Raji (cell line): Measurements from ENCODE around the gene KCMF1.

Experiments
- POLR2A ChIP-seq: IDR thresholded peaks from 2 replicates; pipeline ENCODE4 v1.6.1; 2011; ENCODE audit warnings: low read depth, low read length, control low read depth; ENCODE audit not compliant: insufficient read depth

The KCMF1 gene

GRCh38 chr2:85019121-85019520 lies 48.2 kb downstream of the KCMF1 start:
- TF ChIP-seq POLR2A = no peak

DNA sequence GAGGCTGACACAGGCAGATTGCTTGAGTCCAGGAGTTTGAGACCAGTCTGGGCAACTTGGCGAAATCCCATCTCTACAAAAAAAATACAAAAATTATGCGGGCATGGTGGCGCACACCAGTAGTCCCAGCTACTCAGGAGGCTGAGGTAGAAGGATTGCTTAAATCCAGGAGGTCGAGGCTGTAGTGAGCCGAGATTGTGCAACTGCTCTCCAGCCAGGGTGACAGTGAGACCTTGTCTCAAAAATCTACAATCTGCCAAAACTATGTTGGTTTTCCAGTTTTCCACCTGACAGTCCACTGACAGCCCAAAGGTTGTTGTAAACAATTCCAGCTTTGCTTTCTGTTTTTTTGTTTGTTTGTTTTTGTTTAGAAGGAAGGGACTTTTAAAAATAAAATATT lies 51.3 kb downstream of the KCMF1 start:
- TF ChIP-seq POLR2A = no peak

GRCh38 chr2:85024372-85025047 lies 53.5 kb downstream of the KCMF1 start:
- TF ChIP-seq POLR2A = no peak

DNA sequence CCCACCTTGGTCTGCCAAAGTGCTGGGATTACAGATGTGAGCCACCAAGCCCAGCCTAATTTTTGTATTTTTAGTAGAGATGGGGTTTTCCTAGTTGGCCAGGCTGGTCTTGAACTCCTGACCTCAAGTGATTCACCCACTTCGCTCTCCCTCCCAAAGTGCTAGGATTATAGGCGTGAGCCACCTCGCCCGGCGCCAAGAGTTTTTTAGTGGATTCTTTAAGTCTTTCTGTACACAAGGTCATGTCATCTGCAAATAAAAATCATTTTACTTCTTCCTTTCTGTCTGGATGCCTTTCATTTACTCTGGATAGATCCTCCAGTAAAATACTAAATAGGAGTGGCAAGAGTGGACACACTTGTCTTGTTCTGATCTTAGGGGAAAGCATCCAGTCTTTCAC lies 61.7 kb downstream of the KCMF1 start:
- TF ChIP-seq POLR2A = no peak

DNA sequence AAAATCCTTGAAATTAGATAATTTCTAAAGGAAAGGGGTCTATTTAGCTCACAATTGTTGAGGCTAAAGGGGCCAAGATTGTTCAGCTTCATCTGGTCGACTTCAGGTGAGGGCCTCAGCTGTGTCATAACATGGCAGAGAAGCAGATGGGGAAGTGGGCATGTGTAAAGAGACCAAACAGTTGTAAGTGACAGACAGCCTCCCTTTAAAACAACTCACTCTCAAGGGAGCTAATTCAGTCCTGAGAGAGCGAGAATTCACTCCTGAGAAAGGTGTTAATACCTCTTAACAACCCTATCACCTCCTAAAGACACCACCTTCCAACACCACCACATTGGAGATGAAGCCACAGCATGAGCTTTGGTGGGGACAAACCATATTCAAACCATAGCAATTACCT lies 62.4 kb downstream of the KCMF1 start:
- TF ChIP-seq POLR2A = no peak

GRCh38 chr2:85034158-85034557 lies 63.2 kb downstream of the KCMF1 start:
- TF ChIP-seq POLR2A = no peak

GRCh38 chr2:85037622-85038021 lies 66.7 kb downstream of the KCMF1 start:
- TF ChIP-seq POLR2A = no peak

GRCh38 chr2:85042330-85042729 lies 71.4 kb downstream of the KCMF1 start:
- TF ChIP-seq POLR2A = no peak

DNA sequence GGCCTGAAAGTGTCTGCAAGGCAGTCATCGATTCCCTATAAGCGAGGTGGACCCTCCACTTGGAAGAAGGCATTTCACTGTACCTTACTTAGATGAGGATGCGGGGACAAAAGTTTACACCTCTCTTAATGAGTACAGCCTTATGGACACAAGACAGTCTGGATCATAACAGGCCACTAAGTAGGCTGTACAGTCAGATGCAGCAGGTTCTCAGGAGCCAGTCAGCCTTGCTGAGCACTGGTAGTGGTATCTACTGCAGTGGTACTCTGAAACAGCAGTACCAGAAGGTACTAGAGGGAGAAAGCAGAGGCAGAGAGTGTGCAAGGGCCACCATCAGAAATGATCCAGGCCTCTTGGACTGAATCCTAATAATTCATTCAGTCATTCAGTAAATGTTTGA lies 77.6 kb downstream of the KCMF1 start:
- no peak for TF ChIP-seq POLR2A

DNA sequence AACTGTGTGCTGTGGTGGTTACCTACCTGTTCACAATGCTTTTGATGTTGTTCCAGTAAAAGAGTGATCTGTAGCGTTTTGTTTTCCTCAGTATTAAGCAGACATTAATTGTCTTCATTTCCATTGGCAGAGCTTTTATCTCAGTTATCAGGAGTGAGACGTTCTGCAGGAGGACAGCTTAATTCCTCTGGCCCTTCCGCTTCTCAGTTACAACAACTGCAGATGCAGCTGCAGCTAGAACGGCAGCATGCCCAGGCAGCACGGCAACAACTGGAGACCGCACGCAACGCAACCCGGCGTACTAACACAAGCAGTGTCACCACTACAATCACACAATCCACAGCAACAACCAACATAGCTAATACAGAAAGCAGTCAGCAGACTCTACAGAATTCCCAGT lies 78.3 kb downstream of the KCMF1 start:
- TF ChIP-seq POLR2A = no peak

- no peak for TF ChIP-seq POLR2A
These were observed 82.8 kb downstream of the KCMF1 start for GRCh38 chr2:85053802-85054201.

DNA sequence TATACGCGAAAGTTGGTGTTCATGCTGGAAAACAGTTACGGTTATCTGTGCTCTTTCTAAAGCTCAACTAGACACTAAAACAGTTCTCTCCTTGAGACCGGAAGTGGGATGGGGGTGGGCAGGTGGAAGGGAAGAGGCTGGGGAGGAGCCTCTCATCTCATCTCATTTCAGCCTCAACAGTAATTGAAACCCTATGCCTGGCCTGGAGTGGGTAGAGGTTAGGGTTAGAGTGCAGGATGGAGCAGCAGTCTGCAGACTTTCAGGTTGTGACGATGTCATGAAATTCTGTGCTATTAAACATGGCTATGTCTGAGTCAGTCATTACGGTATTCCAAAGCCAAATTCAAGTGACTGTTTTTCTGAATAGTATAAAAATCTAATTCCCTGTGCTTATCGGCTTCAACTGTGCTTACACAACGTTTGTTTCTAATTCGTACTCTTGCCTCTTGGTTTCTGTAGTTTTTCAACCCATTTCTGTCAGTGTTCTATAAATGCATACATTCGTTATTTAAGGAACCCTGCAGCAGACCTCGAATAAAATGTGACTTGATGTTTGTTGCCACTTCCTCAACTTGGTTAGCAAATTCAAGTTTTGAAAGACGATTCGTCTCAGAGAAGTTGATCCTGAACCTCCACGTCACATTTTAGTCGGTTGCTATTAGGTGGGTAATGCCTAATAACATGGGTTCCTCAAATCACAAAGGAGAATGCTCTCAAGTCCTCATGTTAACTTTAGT lies 86.4 kb downstream of the KCMF1 start:
- no peak for TF ChIP-seq POLR2A

DNA sequence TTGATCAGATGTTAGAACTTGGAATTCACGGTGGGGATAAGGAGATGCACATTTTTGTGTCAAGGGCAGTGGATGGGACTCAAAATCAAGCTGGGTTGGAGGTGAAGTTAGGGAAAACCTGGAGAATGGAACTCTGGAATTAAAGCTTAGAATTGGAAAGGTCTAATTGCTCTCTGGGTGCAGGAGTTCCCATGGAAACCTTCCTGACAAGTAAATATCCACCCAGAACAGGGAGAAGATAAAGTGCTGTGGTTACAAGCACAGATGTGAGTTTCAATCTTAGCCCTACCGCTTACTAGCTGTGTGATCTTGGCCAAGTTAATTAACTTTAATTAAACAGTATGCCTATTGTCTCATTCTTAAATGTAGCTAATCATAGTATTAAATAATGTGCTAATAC lies 90.9 kb downstream of the KCMF1 start:
- TF ChIP-seq POLR2A = no peak

GRCh38 chr2:85062565-85062964 lies 91.6 kb downstream of the KCMF1 start:
- no peak for TF ChIP-seq POLR2A

- TF ChIP-seq POLR2A = no peak
These were observed 93.1 kb downstream of the KCMF1 start for GRCh38 chr2:85063981-85064599.

DNA sequence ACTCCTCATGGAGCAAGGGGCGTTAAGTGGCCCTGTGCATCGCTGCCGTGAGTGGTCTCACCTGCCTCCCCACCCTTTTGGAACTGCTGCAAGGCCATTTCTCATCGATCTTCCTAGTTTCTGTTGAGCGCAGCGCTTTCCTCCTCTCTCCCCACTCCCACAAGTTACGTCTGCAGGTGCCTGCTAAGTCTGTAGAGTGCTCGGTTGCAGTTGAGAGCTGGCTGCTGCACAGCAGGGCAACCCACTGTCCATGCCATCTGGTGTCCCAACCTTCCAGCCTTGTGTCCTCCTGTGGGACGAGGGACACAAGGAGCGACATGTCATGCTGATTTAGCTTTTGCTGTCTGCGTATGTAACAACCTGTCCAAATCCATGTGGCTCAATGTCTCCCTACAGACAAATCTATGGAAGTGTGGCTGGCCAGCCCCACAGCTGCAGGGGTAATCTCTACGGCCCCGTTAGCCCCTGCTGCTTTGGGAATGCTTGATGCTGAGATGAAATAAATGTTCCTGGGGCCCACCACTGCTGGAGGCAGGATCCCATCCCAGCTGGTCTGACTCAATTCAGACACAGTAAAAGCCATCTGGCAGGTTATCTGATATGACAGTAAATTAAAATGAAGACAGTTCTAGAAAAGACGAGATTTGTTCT lies 94.1 kb downstream of the KCMF1 start:
- TF ChIP-seq POLR2A = no peak
